Common myeloid progenitor, CD34-positive (primary cell): Measurements from ENCODE around the gene MSN. TPM values are rescaled to one million over a fixed set of nuclear protein-coding genes. Genes with fewer than 3 reads are reported as not detected.
"Not testable (repeated sequence)": the region's sequence is repeated elsewhere in the genome, so short reads cannot be mapped to it uniquely, and the experiment has no call there.

ENCODE experiments used
- CTCF ChIA-PET: fragments of 350-600 bp; sonication (Branson Sonifier 250); formaldehyde crosslinking; loops from one replicate; lab custom pipeline; 2021; ENCODE audit warnings: antibody characterized with exemption; lab: Charles Lee
- POLR2A ChIA-PET: fragments of 350-600 bp; sonication (Branson Sonifier 250); formaldehyde crosslinking; loops from one replicate; lab custom pipeline; 2021; ENCODE audit warnings: antibody characterized with exemption; lab: Charles Lee
- DNase-seq, 3 donors: peaks; one replicate each; pipeline versions ENCODE4 v3.0.0 to v3.0.0-alpha.2; 2013
- H3K27ac ChIP-seq, 2 experiments: 1 replicate in 1 of 2; 2 replicates in 1 of 2; pipeline ENCODE4 v1.7.0; 2013; ENCODE audit warnings: inconsistent platforms in 2 of 2, low read length in 2 of 2, mild to moderate bottlenecking in 2 of 2, low read depth in 1 of 2, moderate library complexity in 1 of 2; ENCODE audit not compliant: severe bottlenecking in 2 of 2, insufficient read depth in 1 of 2, poor library complexity in 1 of 2
- H3K27me3 ChIP-seq, 5 experiments: replicated peaks in 2 of 5; 1 replicate in 3 of 5; 2 replicates in 2 of 5; pipeline versions ENCODE4 v1.6.1 to v1.7.0; 2013; ENCODE audit warnings: low read length in 4 of 5, mild to moderate bottlenecking in 2 of 5, moderate library complexity in 2 of 5, inconsistent platforms in 1 of 5; ENCODE audit not compliant: insufficient read depth in 5 of 5, control insufficient read depth in 4 of 5
- H3K36me3 ChIP-seq, 4 experiments: 1 replicate in 2 of 4; 2 replicates in 2 of 4; pipeline versions ENCODE4 v1.6.1 to v1.7.0; 2013; ENCODE audit warnings: low read length in 3 of 4, control low read depth in 1 of 4, mild to moderate bottlenecking in 1 of 4; ENCODE audit not compliant: control insufficient read depth in 4 of 4, insufficient read depth in 4 of 4
- H3K4me1 ChIP-seq, 4 experiments: 1 replicate in 3 of 4; 2 replicates in 1 of 4; pipeline versions ENCODE4 v1.6.1 to v1.7.1; 2013; ENCODE audit warnings: low read length in 3 of 4, mild to moderate bottlenecking in 3 of 4, control low read depth in 1 of 4, inconsistent platforms in 1 of 4, moderate library complexity in 1 of 4; ENCODE audit not compliant: control insufficient read depth in 4 of 4, insufficient read depth in 4 of 4; ENCODE audit errors: control extremely low read depth in 1 of 4
- H3K4me3 ChIP-seq, 7 experiments: 1 replicate in 4 of 7; 2 replicates in 3 of 7; pipeline versions ENCODE4 v1.5.1 to v1.7.0; 2013; ENCODE audit warnings: mild to moderate bottlenecking in 7 of 7, low read length in 6 of 7, moderate library complexity in 6 of 7, inconsistent platforms in 2 of 7, low read depth in 2 of 7, control low read depth in 1 of 7; ENCODE audit not compliant: insufficient read depth in 4 of 7, control insufficient read depth in 1 of 7; ENCODE audit errors: extremely low read depth in 1 of 7
- H3K9me3 ChIP-seq, 5 experiments: 1 replicate in 4 of 5; 2 replicates in 1 of 5; pipeline versions ENCODE4 v1.6.1 to v1.7.1; 2013; ENCODE audit warnings: low read length in 4 of 5, mild to moderate bottlenecking in 2 of 5, inconsistent platforms in 1 of 5, low read depth in 1 of 5, moderate library complexity in 1 of 5; ENCODE audit not compliant: control insufficient read depth in 4 of 5, insufficient read depth in 2 of 5; ENCODE audit errors: control extremely low read depth in 1 of 5
- WGBS: methylation state at CpG from one replicate; pipeline ENCODE4 v1.1.5; 2013; ENCODE audit not compliant: insufficient coverage; 5-methylcytosine and 5-hydroxymethylcytosine counted together
- polyA plus RNA-seq: library from polyadenylated mRNA; unstranded; fragments of 120-200 nt; gene quantifications from one replicate; pipeline ENCODE4 v1.2.1, GENCODE V29; 2013

MSN gene
- 427 TPM for polyA plus RNA-seq

GRCh38 chrX:65667503-65668376, at the start of gene MSN:
Gene MSN, plus strand, starts transcription at chrX:65667654. Its CDS starts 188 bp downstream, at chrX:65667842.
- Histone ChIP-seq H3K4me1 (peaks cover 18 to 40% (median 20%) of the 10 kb centered on the region in 4 experiments), H3K36me3 (peaks cover 2 to 7% (median 4%) of the 10 kb centered on the region in 4 experiments), H3K9me3 (no peaks in the 10 kb centered on the region), H3K4me3 (peak within 1 kb of the TSS; percentile 67 to 82 (median 73)), H3K27me3 (peaks cover 0 to 5% (median 0%) of the 10 kb centered on the region in 5 experiments), H3K27ac (peak within 1 kb of the TSS; percentile 89 to 96)
- POLR2A ChIA-PET, result interaction anchor here (1.0 to 1.8 kb wide), 4 partner anchors 23 to 71 kb away, joined by 3 to 13 read pairs (median 7); no protein-coding TSS in a partner anchor
- peak; percentile 46 to 74 (median 54) for DNase-seq
- 26% methylated on average over 48 of the region's 56 CpGs for WGBS
- CTCF ChIA-PET, result interaction anchor here (0.6 to 2.1 kb wide), 10 partner anchors 17 to 71 kb away, joined by 3 to 11 read pairs (median 4); no protein-coding TSS in a partner anchor

- H3K4me3 ChIP-seq, H3K27ac ChIP-seq, H3K27me3 ChIP-seq, H3K9me3 ChIP-seq, CTCF ChIA-PET, H3K36me3 ChIP-seq, H3K4me1 ChIP-seq, DNase-seq, POLR2A ChIA-PET: not testable (repeated sequence)
- 84% methylated on average over 19 of the region's 33 CpGs for WGBS
Observed at GRCh38 chrX:65620096-65620705, 47.3 kb upstream of the MSN start.

- H3K4me3 ChIP-seq, result no peak overlapping the region
- H3K27me3 ChIP-seq, result no peaks in the 10 kb centered on the region
- WGBS, result 83% methylated on average over 3 of the region's 3 CpGs
- H3K36me3 ChIP-seq, result no peaks in the 10 kb centered on the region
- POLR2A ChIA-PET, result no interaction called here
- H3K4me1 ChIP-seq, result peaks cover 0 to 3% (median under 1%) of the 10 kb centered on the region in 4 experiments
- peaks cover 0 to 12% (median 0%) of the 10 kb centered on the region in 5 experiments for H3K9me3 ChIP-seq
- no peak overlapping the region for H3K27ac ChIP-seq
- no peak for DNase-seq
- CTCF ChIA-PET, result no interaction called here
Observed at GRCh38 chrX:65630771-65631170, 36.7 kb upstream of the MSN start.

- no peak overlapping the region for H3K4me3 ChIP-seq
- no peaks in the 10 kb centered on the region for H3K9me3 ChIP-seq
- DNase-seq, result peak in 2 of 3 donors; percentile 19 to 34
- POLR2A ChIA-PET, result no interaction called here
- 9% methylated on average over 1 of the region's 1 CpG for WGBS
- H3K4me1 ChIP-seq, result peaks cover 0 to 3% (median under 1%) of the 10 kb centered on the region in 4 experiments
- H3K27ac ChIP-seq, result no peak overlapping the region
- CTCF ChIA-PET, result no interaction called here
- H3K27me3 ChIP-seq, result no peaks in the 10 kb centered on the region
- H3K36me3 ChIP-seq, result no peaks in the 10 kb centered on the region
Observed at GRCh38 chrX:65633826-65634225, 33.6 kb upstream of the MSN start.

GRCh38 chrX:65634732-65635131, 32.7 kb upstream of the MSN start:
- H3K27me3 ChIP-seq, result no peaks in the 10 kb centered on the region
- H3K27ac ChIP-seq, result no peak overlapping the region
- no peaks in the 10 kb centered on the region for H3K36me3 ChIP-seq
- H3K4me1 ChIP-seq, result peaks cover 0 to 3% (median under 1%) of the 10 kb centered on the region in 4 experiments
- 79% methylated on average over 4 of the region's 4 CpGs for WGBS
- ChIA-PET POLR2A (no interaction called here), CTCF (no interaction called here)
- no peak overlapping the region for H3K4me3 ChIP-seq
- no peaks in the 10 kb centered on the region for H3K9me3 ChIP-seq
- DNase-seq, result no peak

GRCh38 chrX:65635378-65635777, 32.1 kb upstream of the MSN start:
- no peaks in the 10 kb centered on the region for H3K36me3 ChIP-seq
- DNase-seq, result no peak
- no peaks in the 10 kb centered on the region for H3K27me3 ChIP-seq
- H3K27ac ChIP-seq, result no peak overlapping the region
- H3K4me3 ChIP-seq, result no peak overlapping the region
- H3K9me3 ChIP-seq, result no peaks in the 10 kb centered on the region
- POLR2A ChIA-PET, result no interaction called here
- CTCF ChIA-PET, result no interaction called here
- peaks cover 0 to 3% (median under 1%) of the 10 kb centered on the region in 4 experiments for H3K4me1 ChIP-seq
- 100% methylated on average over 3 of the region's 3 CpGs for WGBS

- Histone ChIP-seq H3K9me3 (no peaks in the 10 kb centered on the region), H3K4me1 (peaks cover 0 to 3% (median under 1%) of the 10 kb centered on the region in 4 experiments), H3K36me3 (no peaks in the 10 kb centered on the region), H3K27me3 (no peaks in the 10 kb centered on the region), H3K4me3 (no peak overlapping the region), H3K27ac (no peak overlapping the region)
- ChIA-PET POLR2A (no interaction called here), CTCF (no interaction called here)
- no peak for DNase-seq
- WGBS, result no CpG with 5 or more reads among the region's 2 CpGs
Observed at GRCh38 chrX:65635822-65636221, 31.6 kb upstream of the MSN start.
